ENCODE data around the gene TUBB1.

Gene TUBB1

DNA sequence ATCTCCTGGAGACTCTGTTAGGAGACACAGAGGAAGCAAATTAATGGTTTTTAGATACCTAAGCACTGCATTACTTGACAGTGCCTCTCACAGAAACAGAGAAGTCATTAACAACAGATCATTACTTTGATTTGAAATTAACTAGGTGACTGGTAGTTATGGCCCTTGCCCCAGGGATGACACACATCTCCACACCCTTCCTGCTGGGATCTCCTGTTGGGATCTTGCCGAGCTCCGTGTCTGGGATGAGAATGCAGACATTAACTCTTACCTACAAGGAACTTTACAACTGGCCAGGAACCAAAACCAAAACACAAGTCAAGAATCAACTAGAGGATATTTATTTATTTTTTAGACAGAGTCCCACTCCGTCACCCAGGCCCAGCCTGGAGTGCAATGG is 25.6 kb downstream of the TUBB1 start:
- no peak for DNase-seq

DNA sequence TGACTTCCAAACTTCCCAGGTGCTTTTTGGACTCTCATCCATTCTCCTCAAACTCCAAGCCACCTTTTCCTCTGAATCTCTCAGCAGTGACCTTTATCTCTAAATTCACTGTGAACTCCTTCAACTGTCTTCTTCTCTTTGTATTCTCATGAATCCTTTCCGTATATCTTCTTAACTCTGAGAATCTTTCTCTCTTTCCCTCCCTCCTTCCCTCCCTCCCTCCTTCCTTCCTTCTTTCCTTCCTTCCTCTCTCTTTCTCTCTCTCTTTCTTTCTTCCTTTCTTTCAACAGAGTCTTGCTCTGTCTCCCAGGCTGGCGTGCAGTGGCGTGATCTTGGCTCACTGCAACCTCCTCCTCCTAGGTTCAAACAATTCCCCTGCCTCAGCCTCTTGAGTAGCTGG is 27.6 kb downstream of the TUBB1 start:
- DNase-seq = no peak

DNA sequence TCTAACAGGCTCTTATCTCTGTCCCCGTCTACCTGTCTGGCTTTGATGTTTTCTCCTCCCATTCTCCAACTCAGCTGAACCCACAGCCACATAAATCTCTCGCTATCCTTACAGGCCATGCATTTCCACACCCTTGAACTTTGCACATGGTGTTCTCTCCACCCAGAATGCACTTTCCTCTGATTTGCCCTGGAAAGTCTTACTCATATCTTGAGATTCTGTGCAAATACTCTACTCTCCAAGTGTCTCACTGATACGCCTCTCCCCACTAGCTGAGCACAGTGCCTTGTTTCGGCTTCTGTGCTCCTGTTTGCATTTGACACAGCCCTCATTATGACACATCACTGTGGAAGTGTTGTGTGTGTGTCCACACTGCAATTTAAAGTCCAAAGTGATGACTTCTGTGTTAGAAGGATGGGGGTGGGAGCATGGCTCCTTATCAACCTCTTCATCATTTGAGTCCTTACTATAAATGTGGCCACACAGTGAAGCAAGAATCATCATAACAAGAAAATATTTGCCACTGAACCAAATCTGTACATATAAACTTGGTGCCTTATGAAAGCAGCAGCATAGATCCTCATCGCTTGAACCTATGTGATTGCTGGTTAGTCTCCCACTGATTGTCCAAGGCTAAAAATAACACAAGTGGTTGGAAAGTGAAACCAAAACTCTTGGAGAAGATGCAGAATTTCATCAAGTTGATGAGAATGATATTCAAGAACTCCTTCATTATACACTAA is 28.9 kb downstream of the TUBB1 start:
- DNase-seq = no peak

- no peak for DNase-seq
Measured at GRCh38 chr20:59048681-59049030, 29.4 kb downstream of the TUBB1 start.

DNA sequence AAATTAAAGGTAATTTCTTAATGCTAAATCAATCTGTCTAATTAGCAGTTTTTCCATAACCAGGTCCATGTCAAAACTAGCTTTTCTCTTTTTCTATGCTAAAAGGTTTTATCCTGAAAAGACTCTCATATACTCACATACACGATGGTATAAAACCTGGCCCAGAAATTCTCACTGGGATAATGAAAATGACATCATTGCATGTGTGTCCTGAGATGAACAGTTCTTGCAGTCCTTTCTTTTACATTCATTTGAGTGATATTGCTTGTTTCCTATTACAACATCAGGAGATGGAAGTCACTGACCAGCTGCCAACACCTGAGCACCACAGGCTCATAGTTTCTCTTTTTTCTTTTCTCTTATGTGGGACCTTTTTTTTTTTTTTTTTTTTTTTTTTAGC is 31.2 kb downstream of the TUBB1 start:
- DNase-seq = no peak

DNA sequence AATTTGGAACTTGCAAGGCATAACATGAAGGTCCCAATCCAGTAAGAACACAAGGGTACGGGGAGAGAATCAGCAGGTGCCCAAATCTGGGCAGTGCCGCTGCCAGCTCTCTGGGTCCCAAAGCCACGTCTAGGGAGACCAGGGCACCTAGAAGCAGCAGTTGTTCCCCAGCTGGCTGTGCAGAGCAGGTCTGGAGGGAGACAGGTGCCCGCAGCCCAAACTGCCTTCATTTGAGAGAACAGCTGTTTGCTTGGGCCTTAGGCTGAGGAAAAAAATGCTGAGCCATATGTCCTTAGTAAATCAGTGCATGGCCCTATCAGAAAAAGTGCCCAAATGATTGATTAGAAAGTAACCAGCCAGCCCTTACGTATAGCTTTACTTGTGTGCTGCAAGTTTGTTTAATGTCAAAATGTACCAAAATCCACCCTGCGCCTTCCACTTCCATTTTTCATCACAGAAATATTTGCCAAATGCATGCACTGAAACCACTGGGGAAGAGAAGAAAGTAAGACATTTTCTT is 32.5 kb downstream of the TUBB1 start:
- DNase-seq = no peak

DNA sequence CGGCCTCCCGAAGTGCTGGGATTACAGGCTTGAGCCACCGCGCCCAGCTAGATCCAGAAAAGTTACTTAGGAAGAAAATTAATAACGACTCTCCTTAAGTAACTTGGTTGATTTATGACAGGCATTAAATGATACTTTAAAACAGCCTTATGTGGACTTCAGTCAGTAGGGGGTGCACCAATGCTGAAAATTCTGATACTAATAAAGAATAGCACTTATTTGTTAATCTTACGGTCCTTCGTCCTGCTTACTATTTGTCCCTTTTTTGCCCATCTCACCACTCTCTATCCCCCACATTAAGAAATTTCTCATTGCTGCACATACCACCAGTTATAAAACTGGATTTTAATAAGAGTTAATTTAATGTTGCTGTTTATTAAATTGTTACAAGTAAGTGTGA is 36.1 kb downstream of the TUBB1 start:
- DNase-seq = peak in 1 of 2 donors; percentile 55

DNA sequence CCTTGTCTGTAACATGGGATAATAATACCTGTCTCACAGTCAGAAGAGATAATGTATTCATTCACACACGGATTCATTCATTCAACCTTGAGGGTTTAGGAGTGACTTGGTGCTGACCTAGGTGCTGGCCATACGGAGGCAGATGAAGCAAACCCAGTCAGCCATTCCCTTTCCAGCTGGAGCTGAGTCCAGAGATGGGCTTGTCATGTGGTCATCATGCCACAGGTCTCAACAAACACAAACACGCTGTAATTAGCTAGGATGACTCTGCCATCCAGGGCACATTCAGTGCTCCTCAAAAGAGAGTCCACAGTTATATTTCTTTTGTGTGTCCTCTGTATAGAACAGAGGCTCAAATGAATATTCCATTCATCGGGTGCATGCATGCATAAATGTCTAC is 42.9 kb downstream of the TUBB1 start:
- no peak for DNase-seq

DNA sequence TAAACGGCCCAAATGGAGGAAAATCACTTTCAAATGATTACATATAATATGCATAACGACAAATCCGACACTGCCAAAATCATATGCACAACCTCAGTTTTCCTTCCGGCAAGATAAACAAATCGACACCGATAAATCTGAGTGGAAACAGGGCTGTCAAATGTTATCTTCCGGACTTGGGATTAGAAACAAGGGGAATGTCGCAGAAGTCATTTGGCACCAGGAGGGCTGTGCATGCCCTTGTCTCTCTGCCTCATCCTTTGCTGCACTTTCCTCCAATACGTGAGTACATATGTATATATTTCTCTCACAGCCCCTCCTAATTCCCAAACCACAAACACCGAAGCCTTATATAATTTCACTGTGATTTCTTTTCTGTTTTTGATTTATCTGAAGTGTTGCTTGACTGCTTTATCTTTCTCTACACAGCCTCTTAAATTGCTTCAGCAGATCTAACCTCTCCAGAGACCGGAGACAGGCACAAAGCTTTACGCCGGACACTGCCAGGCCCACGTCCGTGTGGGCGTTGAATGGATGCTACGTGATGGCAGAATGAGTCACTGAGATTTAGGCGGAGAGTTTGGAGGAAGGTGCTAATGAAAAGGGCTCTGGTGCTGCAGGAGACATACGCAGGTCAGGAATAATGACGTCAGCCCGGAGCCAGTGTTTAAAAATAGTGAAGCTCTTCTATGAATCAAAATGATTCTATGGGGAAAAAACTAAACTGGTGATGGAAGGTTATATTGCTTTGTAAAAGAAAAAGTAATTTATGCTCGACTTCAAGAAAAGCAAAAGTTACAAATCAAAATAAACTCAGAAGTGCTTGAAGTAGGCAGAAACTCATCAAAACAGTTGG is 44.4 kb downstream of the TUBB1 start:
- DNase-seq = no peak

- no peak for DNase-seq
Measured at GRCh38 chr20:59064214-59064722, 45.0 kb downstream of the TUBB1 start.

DNA sequence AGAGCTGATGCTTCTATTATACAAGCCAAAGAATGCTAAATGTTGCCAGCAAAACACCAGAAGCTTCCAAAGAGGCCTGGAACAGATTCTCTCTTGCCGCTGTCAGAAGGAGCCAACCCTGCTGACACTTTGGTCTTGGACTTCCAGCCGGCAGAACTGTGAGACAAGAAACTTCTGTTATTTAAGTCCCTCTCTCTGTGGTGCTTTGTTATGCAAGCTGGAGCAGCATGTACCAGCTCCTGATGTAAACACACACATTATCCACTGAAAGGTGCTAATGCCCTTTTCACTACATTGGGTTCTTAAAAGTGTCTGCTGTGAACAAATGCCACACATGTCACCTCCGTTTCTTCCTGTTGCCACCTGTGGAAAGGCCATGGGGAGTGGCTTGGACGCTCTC is 49.3 kb downstream of the TUBB1 start:
- no peak for DNase-seq

- DNase-seq = no peak
Measured at GRCh38 chr20:59069026-59069425, 49.8 kb downstream of the TUBB1 start.

DNA sequence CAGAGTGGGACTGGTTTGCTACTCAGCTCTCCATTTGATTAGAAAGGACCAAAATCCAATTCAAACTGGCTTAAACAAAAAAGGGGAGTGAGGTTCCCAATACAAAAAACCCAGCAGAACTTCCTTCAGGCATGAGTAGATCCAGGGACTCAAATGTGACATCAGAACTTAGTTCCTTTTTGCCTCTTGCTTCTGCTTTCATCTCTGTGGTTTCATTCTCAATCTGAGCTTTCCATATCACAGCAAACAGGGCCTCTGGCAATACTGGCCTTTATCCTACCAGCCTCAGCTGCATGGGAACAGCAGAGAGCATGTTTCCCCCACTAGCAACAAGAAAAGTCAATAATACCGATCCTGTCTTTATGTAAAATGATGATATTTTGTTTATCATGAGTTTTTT is 52.0 kb downstream of the TUBB1 start:
- DNase-seq = no peak

- no peak for DNase-seq
Measured at GRCh38 chr20:59073582-59073981, 54.4 kb downstream of the TUBB1 start.

DNA sequence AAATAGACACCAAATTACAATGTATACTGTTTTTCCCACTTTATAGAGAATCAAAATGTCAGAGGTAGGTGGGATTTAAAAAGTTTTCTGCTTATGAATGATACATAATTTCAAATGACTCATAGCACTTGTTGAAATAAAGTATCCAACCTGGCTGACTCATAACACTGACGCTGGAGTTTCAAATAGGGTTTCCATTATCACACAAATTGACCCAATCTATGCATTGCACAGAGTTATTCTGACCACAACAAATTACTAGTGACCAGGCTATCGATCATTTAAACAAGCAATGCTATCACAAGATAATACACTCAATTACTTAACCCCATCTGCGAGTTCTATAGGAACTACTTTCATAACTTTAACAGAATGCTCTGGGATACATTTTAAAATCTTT is 55.2 kb downstream of the TUBB1 start:
- DNase-seq = no peak

- no peak for DNase-seq
Measured at GRCh38 chr20:59075934-59076508, 56.8 kb downstream of the TUBB1 start.

Data from CD4-positive, alpha-beta T cell treated with Interleukin-4 for 1 hour (primary cell).